GM18499 (cell line): ENCODE data around the gene PPM1H.

Source experiments
- ATAC-seq: cut with Tn5 transposase; IDR thresholded peaks from one replicate; pipeline ENCODE4 v1.9.1; 2021; ENCODE audit warnings: moderate number of reproducible peaks; ENCODE audit not compliant: insufficient read depth, unreplicated experiment

Gene PPM1H

DNA sequence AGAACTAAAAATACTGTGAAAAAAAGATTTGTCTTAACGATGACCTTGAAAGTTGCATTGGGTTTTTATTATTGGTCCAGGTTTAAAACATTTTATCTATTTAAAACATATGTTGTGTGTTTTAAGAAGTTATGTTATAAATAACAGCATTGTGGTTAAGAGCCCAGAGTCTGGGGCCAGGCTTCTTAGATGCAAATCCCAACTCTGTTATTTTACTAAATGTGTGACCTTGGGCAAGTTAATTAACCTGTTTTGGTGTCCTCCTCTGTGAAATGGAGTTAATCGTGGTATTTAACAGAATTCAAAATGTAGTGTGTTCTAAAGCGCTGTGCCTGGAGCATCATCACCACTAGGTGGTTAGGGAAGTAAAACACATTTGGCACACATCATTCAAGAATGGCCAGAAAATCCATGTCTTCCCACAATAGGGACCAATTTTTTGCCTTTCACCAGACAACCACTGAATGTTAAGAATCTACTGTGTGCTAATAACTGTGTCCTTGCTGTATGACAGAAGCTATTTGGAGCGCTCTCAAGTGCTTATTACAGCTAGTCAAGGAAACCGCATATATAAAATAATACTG lies 335.0 kb downstream of the PPM1H start:
- ATAC-seq: no peak

DNA sequence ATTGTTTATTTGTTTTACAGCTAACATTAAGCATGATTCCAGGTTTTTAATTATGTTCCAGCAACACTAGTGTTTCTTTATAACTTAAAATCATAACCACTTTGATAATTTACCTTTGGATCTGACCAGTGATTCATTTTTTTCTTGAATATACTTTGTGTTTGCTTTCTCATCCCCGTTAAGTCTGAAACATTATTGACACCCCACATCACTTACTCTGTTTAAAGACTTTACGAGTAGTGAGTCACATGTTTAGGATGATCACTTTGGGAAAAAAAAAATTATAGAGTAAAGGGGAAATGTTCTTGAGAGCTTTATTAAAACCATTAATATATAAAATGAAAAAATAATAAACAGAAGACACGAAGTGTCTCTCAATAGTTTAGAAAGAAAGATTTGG lies 336.1 kb downstream of the PPM1H start:
- no peak for ATAC-seq

DNA sequence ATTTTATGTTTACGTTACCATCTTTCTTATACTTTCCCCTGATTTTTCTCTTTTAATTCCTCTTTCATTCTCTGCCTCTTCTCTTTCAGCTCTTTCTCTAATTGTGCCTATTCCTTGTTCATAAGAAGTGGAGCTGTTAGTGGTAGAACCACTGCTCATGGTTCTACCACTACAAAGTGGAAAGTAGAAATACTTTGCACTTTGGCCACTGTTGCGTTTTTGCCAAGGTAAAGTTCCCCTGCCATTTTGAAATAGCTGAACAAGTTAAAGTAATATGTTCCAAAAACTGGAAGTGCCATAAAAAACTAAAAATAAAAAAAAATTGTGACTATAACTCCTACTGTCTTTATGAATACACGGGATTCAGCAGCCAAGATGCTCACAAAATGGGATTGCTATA lies 337.7 kb downstream of the PPM1H start:
- no peak for ATAC-seq
